PFSK-1 (cell line): ENCODE measurements around the gene PHF11.

Experiments
- POLR2AphosphoS5 ChIP-seq: IDR thresholded peaks from 2 replicates; pipeline ENCODE4 v1.6.1; 2012; ENCODE audit warnings: low read depth, mild to moderate bottlenecking, control low read depth, low read length, moderate library complexity
- REST ChIP-seq, 2 experiments: IDR thresholded peaks; 2 replicates each; pipeline versions ENCODE4 v1.6.1 to v1.8.0; 2011 to 2012; ENCODE audit warnings: low read depth in 2 of 2, low read length in 2 of 2, control low read depth in 1 of 2, inconsistent platforms in 1 of 2, mild to moderate bottlenecking in 1 of 2, moderate library complexity in 1 of 2; ENCODE audit not compliant: insufficient read depth in 1 of 2
- SIN3A ChIP-seq: IDR thresholded peaks from 2 replicates; pipeline ENCODE4 v1.6.1; 2012; ENCODE audit warnings: mild to moderate bottlenecking, low read length, moderate library complexity, borderline replicate concordance; ENCODE audit not compliant: insufficient read depth
- TAF1 ChIP-seq: IDR thresholded peaks from 2 replicates; pipeline ENCODE4 v1.6.1; 2012; ENCODE audit warnings: low read length, control low read depth, borderline replicate concordance; ENCODE audit not compliant: insufficient read depth

- no peak for TF ChIP-seq POLR2AphosphoS5
- TF ChIP-seq SIN3A = no peak
- TF ChIP-seq TAF1 = no peak
- TF ChIP-seq REST (IDR thresholded peaks at IDR 0.05; ENCODE audit: insufficient read depth in 1 of 2, low read depth in 2 of 2, low read length in 2 of 2) = no peak
These were observed 47.9 kb downstream of the PHF11 start for GRCh38 chr13:49543656-49544055.
